Liver (tissue), 9 donors: ENCODE data around the gene H1-8. TPM values are rescaled to one million over a fixed set of nuclear protein-coding genes. Genes with fewer than 3 reads are reported as not detected.
"Not testable (repeated sequence)": the region's sequence is repeated elsewhere in the genome, so short reads cannot be mapped to it uniquely, and the experiment has no call there.

Experiments
- DNase-seq: peaks from one replicate; pipeline ENCODE4 v3.0.0-alpha.2; 2017; ENCODE audit warnings: low spot score
- H3K27ac ChIP-seq, 2 donors: one replicate each; pipeline ENCODE4 v1.7.0; 2013; ENCODE audit warnings: inconsistent platforms in 2 of 2, low read length in 2 of 2, control low read depth in 1 of 2, low read depth in 1 of 2, mild to moderate bottlenecking in 1 of 2
- H3K27me3 ChIP-seq, 4 donors: one replicate each; pipeline versions ENCODE4 v1.6.1 to v1.7.0; 2013; ENCODE audit warnings: low read length in 3 of 4, inconsistent platforms in 1 of 4, mild to moderate bottlenecking in 1 of 4, moderate library complexity in 1 of 4; ENCODE audit not compliant: control insufficient read depth in 4 of 4, insufficient read depth in 4 of 4
- H3K36me3 ChIP-seq, 4 donors: one replicate each; pipeline versions ENCODE4 v1.6.1 to v1.7.0; 2013; ENCODE audit warnings: low read length in 3 of 4, mild to moderate bottlenecking in 3 of 4, low read depth in 1 of 4, moderate library complexity in 1 of 4; ENCODE audit not compliant: control insufficient read depth in 4 of 4, insufficient read depth in 3 of 4
- H3K4me1 ChIP-seq, 4 donors: one replicate each; pipeline versions ENCODE4 v1.6.1 to v1.7.0; 2013; ENCODE audit warnings: low read length in 3 of 4, mild to moderate bottlenecking in 3 of 4, moderate library complexity in 1 of 4; ENCODE audit not compliant: control insufficient read depth in 4 of 4, insufficient read depth in 4 of 4
- H3K4me3 ChIP-seq, 3 donors: one replicate each; pipeline versions ENCODE4 v1.6.1 to v1.7.0; 2013; ENCODE audit warnings: low read length in 3 of 3, control low read depth in 1 of 3, low read depth in 1 of 3, mild to moderate bottlenecking in 1 of 3
- H3K9ac ChIP-seq, 2 donors: one replicate each; pipeline ENCODE4 v1.7.0; 2013; ENCODE audit warnings: low read length in 2 of 2, mild to moderate bottlenecking in 2 of 2, moderate library complexity in 2 of 2, control low read depth in 1 of 2, low read depth in 1 of 2
- H3K9me3 ChIP-seq, 4 donors: one replicate each; pipeline versions ENCODE4 v1.6.1 to v1.7.0; 2013; ENCODE audit warnings: low read length in 3 of 4; ENCODE audit not compliant: control insufficient read depth in 4 of 4
- FOXA1 ChIP-seq: IDR thresholded peaks from 2 replicates; pipeline ENCODE4 v1.6.1; 2016; ENCODE audit warnings: antibody characterized with exemption
- FOXA2 ChIP-seq: IDR thresholded peaks from 2 replicates; pipeline ENCODE4 v1.6.1; 2016; ENCODE audit warnings: antibody characterized with exemption
- GABPA ChIP-seq, 2 donors: IDR thresholded peaks in 1 of 2; conservative IDR thresholded peaks in 1 of 2; 2 replicates each; pipeline ENCODE4 v1.6.1; 2016; ENCODE audit warnings: antibody characterized with exemption in 2 of 2, mild to moderate bottlenecking in 1 of 2, moderate library complexity in 1 of 2
- HNF4G ChIP-seq: IDR thresholded peaks from 2 replicates; pipeline ENCODE4 v1.6.1; 2016; ENCODE audit warnings: antibody characterized with exemption
- JUND ChIP-seq, 2 donors: IDR thresholded peaks; 2 replicates each; pipeline ENCODE4 v1.6.1; 2016; ENCODE audit warnings: antibody characterized with exemption in 2 of 2
- NR2F2 ChIP-seq: IDR thresholded peaks from 2 replicates; pipeline ENCODE4 v1.6.1; 2016; ENCODE audit warnings: antibody characterized with exemption
- YY1 ChIP-seq: IDR thresholded peaks from 2 replicates; pipeline ENCODE4 v1.6.1; 2016; ENCODE audit warnings: antibody characterized with exemption, mild to moderate bottlenecking
- WGBS: extraction: QIAGEN DNeasy Blood & Tissue Kit; methylation state at CpG from one replicate; pipeline ENCODE4 v1.1.7; 2013; 5-methylcytosine and 5-hydroxymethylcytosine counted together
- polyA plus RNA-seq, 2 donors: library from polyadenylated mRNA; stranded (reverse) in 1 of 2; unstranded in 1 of 2; fragments of 200-250 nt in 1 of 2; fragments of >200 nt in 1 of 2; fragmentation: Nextera tagmentation in 1 of 2; extraction: Ambion mirVana in 1 of 2; gene quantifications; one replicate each; pipeline versions ENCODE4 v1.2.1 to v1.2.3, GENCODE V29; 2013 to 2015
- total RNA-seq, 2 donors: library from RNA; depleted of rRNA; stranded (reverse); fragments of >200 nt; gene quantifications; one replicate each; pipeline ENCODE4 v1.2.3, GENCODE V29; 2014
- TF ChIP-seq, protein P1 (sequence below): IDR thresholded peaks from 2 replicates; pipeline ENCODE4 v1.6.1; 2016; ENCODE audit warnings: antibody characterized with exemption, mild to moderate bottlenecking
- TF ChIP-seq, protein P2 (sequence below): fragments of 150-350 bp; IDR thresholded peaks from 2 replicates; pipeline ENCODE4 v1.5.1; 2017; ENCODE audit warnings: improper control_type of control experiment, low read depth, low read length; ENCODE audit not compliant: missing input control
- TF ChIP-seq, protein P3 (sequence below): IDR thresholded peaks from 2 replicates; pipeline ENCODE4 v1.6.1; 2016; ENCODE audit warnings: antibody characterized with exemption
- TF ChIP-seq, protein P4 (sequence below): IDR thresholded peaks from 2 replicates; pipeline ENCODE4 v1.6.1; 2016; ENCODE audit warnings: antibody characterized with exemption
- donor health status: healthy.
- donor health status: healthy.
- donor health status: healthy.
- donor health status: healthy.
- donor health status: healthy.

Gene H1-8
- total and polyA plus RNA-seq, 4 donors: not detected

DNA sequence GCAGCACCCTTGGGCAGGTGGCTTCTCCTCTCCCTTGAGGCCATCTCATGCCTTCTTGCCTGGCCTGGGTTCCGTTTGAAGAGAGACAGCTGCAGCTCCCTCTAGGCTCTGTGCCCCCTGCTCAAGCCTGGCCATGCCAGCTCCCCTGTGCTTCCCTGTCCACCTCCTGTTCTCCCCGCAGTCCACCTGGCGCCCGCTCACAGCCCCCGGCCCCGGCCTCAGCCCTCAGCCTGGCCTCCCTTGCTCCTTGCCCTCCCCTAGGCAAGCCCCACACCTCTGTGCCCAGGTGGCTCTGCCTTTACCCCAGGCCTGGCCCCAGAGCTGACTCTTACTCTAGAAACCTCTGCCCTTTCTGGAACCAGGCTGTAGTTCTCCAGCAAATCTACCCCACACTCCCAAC lies 28.4 kb upstream of the H1-8 start:
- peaks cover 0 to 17% (median 7%) of the 10 kb centered on the region in 4 donors for H3K36me3 ChIP-seq
- WGBS: 99% methylated on average over 6 of the region's 6 CpGs
- no peak for TF ChIP-seq HNF4G
- TF ChIP-seq, protein P1, sequence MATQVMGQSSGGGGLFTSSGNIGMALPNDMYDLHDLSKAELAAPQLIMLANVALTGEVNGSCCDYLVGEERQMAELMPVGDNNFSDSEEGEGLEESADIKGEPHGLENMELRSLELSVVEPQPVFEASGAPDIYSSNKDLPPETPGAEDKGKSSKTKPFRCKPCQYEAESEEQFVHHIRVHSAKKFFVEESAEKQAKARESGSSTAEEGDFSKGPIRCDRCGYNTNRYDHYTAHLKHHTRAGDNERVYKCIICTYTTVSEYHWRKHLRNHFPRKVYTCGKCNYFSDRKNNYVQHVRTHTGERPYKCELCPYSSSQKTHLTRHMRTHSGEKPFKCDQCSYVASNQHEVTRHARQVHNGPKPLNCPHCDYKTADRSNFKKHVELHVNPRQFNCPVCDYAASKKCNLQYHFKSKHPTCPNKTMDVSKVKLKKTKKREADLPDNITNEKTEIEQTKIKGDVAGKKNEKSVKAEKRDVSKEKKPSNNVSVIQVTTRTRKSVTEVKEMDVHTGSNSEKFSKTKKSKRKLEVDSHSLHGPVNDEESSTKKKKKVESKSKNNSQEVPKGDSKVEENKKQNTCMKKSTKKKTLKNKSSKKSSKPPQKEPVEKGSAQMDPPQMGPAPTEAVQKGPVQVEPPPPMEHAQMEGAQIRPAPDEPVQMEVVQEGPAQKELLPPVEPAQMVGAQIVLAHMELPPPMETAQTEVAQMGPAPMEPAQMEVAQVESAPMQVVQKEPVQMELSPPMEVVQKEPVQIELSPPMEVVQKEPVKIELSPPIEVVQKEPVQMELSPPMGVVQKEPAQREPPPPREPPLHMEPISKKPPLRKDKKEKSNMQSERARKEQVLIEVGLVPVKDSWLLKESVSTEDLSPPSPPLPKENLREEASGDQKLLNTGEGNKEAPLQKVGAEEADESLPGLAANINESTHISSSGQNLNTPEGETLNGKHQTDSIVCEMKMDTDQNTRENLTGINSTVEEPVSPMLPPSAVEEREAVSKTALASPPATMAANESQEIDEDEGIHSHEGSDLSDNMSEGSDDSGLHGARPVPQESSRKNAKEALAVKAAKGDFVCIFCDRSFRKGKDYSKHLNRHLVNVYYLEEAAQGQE: no peak
- TF ChIP-seq, protein P2, sequence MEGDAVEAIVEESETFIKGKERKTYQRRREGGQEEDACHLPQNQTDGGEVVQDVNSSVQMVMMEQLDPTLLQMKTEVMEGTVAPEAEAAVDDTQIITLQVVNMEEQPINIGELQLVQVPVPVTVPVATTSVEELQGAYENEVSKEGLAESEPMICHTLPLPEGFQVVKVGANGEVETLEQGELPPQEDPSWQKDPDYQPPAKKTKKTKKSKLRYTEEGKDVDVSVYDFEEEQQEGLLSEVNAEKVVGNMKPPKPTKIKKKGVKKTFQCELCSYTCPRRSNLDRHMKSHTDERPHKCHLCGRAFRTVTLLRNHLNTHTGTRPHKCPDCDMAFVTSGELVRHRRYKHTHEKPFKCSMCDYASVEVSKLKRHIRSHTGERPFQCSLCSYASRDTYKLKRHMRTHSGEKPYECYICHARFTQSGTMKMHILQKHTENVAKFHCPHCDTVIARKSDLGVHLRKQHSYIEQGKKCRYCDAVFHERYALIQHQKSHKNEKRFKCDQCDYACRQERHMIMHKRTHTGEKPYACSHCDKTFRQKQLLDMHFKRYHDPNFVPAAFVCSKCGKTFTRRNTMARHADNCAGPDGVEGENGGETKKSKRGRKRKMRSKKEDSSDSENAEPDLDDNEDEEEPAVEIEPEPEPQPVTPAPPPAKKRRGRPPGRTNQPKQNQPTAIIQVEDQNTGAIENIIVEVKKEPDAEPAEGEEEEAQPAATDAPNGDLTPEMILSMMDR: no peak
- no peak for TF ChIP-seq JUND (IDR thresholded peaks at IDR 0.05)
- H3K4me1 ChIP-seq: no peaks in the 10 kb centered on the region
- no peak overlapping the region for H3K9ac ChIP-seq
- H3K9me3 ChIP-seq: no peaks in the 10 kb centered on the region
- H3K4me3 ChIP-seq: no peak overlapping the region
- no peaks in the 10 kb centered on the region for H3K27me3 ChIP-seq
- no peak for DNase-seq
- no peak overlapping the region for H3K27ac ChIP-seq

DNA sequence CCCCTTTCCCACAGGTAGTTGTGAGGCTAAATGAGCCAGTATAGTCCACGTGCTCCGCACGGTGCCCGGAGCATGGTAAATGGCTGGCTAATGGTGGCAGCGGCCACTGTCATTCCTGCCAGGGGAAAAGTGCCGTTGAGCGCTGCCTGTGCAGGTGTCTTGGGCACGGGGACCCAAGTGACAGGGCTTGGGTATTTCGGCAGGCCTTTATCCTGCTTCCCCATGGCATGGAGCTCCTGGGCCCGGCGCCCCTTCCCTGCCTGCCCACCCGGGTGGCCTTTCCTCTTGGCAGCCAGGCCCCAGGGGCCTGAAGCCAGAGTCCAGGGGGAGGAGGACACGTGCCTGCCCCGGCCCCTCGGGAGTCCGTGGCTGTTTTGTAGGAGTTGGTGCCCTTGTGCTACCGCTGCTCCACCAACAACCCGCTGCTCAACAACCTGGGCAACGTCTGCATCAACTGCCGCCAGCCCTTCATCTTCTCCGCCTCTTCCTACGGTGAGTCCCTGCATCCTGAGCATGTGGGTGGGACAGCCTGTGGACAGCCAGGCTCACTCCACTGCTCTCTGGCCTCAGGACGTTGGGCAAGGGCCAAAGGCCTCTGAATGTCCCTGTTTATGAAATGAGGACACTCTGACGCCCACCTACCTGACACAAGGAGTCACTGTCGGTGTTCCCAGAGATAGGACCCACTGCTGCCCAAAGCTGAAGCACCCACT lies 27.7 kb upstream of the H1-8 start:
- H3K9me3 ChIP-seq, DNase-seq, H3K4me3 ChIP-seq, H3K27me3 ChIP-seq, H3K27ac ChIP-seq, H3K4me1 ChIP-seq, H3K9ac ChIP-seq: not testable (repeated sequence)
- peaks cover 0 to 17% (median 7%) of the 10 kb centered on the region in 4 donors for H3K36me3 ChIP-seq
- 92% methylated on average over 20 of the region's 25 CpGs for WGBS

DNA sequence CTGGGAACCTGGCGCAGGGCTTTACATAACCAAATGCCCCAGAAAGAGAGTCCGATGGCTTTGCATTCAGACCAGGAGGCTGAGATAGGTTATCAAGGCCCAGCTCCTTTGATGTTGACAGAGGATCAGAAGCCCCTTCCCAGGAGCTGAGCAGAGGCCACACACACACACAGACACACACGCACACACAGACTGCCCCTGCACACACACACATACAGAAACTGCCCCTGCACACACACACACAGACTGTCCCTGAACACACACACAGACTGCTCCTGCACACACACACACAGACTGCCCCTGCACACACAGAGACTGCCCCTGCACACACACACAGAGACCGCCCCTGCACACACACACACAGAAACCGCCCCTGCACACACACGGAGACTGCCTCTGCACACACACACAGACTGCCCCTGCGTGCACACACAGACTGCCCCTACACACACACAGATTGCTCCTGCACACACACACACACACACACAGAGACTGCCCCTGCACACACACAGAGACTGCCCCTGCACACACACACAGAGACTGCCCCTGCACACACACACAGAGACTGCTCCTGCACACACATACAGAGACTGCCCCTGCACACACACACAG lies 27.0 kb upstream of the H1-8 start:
- H3K9me3 ChIP-seq, DNase-seq, H3K27ac ChIP-seq, H3K9ac ChIP-seq, H3K27me3 ChIP-seq, H3K4me1 ChIP-seq, H3K4me3 ChIP-seq: not testable (repeated sequence)
- 97% methylated on average over 7 of the region's 7 CpGs for WGBS
- H3K36me3 ChIP-seq: peaks cover 0 to 17% (median 6%) of the 10 kb centered on the region in 4 donors

DNA sequence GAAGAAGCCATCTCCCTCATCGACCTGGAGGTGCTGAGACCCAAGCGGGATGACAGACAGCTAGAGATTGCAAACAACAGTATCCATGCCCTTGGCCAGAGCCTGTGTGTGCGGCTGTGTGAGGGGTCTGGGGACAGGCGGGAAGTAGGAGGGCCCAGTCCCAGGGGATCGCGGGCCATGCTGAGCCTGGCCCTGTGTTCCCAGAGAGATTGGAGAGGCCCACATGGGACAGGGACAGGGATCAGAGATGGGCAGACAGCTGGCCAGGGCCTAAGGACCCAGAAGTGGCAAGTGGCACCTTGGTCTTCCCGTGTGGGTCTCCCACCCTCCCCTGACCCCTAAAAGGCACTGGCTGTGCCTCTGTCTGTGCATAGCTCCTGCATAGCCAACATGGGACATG lies 25.5 kb upstream of the H1-8 start:
- Histone ChIP-seq H3K9ac (no peak overlapping the region), H3K9me3 (no peaks in the 10 kb centered on the region), H3K27ac (no peak overlapping the region), H3K4me1 (no peaks in the 10 kb centered on the region), H3K36me3 (peaks cover 0 to 17% (median 1%) of the 10 kb centered on the region in 4 donors), H3K27me3 (no peaks in the 10 kb centered on the region), H3K4me3 (no peak overlapping the region)
- DNase-seq: no peak
- 93% methylated on average over 7 of the region's 7 CpGs for WGBS
- TF ChIP-seq NR2F2 (no peak), FOXA2 (no peak), FOXA1 (no peak), HNF4G (no peak), JUND (IDR thresholded peaks at IDR 0.05) (no peak), GABPA (IDR thresholded peaks at IDR 0.05 in 1 of 2, conservative IDR thresholded peaks at IDR 0.05 in 1 of 2) (no peak), YY1 (no peak)
- TF ChIP-seq, protein P3, sequence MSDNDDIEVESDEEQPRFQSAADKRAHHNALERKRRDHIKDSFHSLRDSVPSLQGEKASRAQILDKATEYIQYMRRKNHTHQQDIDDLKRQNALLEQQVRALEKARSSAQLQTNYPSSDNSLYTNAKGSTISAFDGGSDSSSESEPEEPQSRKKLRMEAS: no peak
- TF ChIP-seq, protein P1: no peak
- TF ChIP-seq, protein P4, sequence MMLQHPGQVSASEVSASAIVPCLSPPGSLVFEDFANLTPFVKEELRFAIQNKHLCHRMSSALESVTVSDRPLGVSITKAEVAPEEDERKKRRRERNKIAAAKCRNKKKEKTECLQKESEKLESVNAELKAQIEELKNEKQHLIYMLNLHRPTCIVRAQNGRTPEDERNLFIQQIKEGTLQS: no peak
